Lower lobe of right lung (tissue), 2 donors: ENCODE data around the gene SHISAL1. TPM values are rescaled to one million over a fixed set of nuclear protein-coding genes. Genes with fewer than 3 reads are reported as not detected.

Experiments used
- ATAC-seq, 2 donors: fragments of 200-7000 bp; cut with Tn5 transposase; one replicate each; pipeline ENCODE4 v1.9.1; 2020 to 2022; ENCODE audit warnings: mild to moderate bottlenecking in 2 of 2, moderate library complexity in 2 of 2
- DNase-seq: peaks from one replicate; pipeline ENCODE4 v3.0.0-alpha.2; 2020
- H3K27ac ChIP-seq: fragments of 200-600 bp; one replicate; pipeline ENCODE4 v1.8.0; 2022
- H3K27me3 ChIP-seq: fragments of 200-600 bp; one replicate; pipeline ENCODE4 v1.8.0; 2022; ENCODE audit warnings: low read depth
- H3K36me3 ChIP-seq: fragments of 200-600 bp; one replicate; pipeline ENCODE4 v1.8.0; 2022; ENCODE audit warnings: mild to moderate bottlenecking
- H3K4me1 ChIP-seq: fragments of 200-600 bp; one replicate; pipeline ENCODE4 v1.8.0; 2022
- H3K4me3 ChIP-seq: fragments of 200-600 bp; one replicate; pipeline ENCODE4 v1.8.0; 2022; ENCODE audit warnings: mild to moderate bottlenecking
- H3K9me3 ChIP-seq: fragments of 200-600 bp; one replicate; pipeline ENCODE4 v1.8.0; 2022
- CTCF ChIP-seq: fragments of 200-600 bp; IDR thresholded peaks from one replicate; pipeline ENCODE4 v1.8.0; 2022; ENCODE audit warnings: antibody characterized with exemption, mild to moderate bottlenecking
- intact Hi-C: fragments of 100-400 bp; cut with DNase I; formaldehyde crosslinking; loops from one replicate; pipeline ENCODE4 v1.11.0; 2022
- total RNA-seq: library from RNA; stranded (reverse); fragmentation: NEBNext Ultra II Directional; extraction: Animal tissue kit (Norgen Biotek cat#: 25700); gene quantifications from one replicate; pipeline ENCODE4 v1.2.1, GENCODE V29; 2021
- donor health status: DM: no; HTN: yes; CAD: no; lungs with severe emphysema.

SHISAL1 gene
- total RNA-seq, 1 donor from 2014 or later = 0.32 TPM

- intact Hi-C loops = no loop called here
- TF ChIP-seq CTCF = no peak
- ATAC-seq (no peak), DNase-seq (no peak)
- H3K9me3 ChIP-seq = peaks cover 7% of the 10 kb centered on the region
- H3K4me1 ChIP-seq = no peaks in the 10 kb centered on the region
- no peak overlapping the region for H3K27ac ChIP-seq
- no peaks in the 10 kb centered on the region for H3K36me3 ChIP-seq
- no peak overlapping the region for H3K4me3 ChIP-seq
- no peaks in the 10 kb centered on the region for H3K27me3 ChIP-seq
Measured at GRCh38 chr22:44207173-44207980, 105.4 kb downstream of the SHISAL1 start.

DNA sequence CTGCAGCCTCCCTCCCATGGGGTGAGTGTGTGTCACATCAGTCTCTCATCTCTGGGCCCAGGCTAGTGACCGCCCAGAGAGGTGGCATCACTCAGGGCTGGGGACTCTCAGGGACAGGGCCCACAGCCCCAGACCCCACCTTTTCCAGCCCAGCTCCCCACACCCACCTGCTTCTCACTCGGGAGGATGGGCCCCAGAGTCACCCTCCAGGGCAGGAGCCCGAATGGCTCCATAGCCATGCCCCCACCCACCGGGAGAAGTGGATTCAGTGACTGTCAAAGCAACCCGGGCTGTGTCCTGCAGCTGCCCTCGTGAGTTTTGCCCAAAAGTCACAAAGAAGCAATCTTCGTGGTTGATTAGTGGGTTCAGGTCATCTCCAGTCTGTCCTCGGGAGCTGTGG, 106.1 kb downstream of the SHISAL1 start:
- Histone ChIP-seq H3K4me3 (no peak overlapping the region), H3K4me1 (no peaks in the 10 kb centered on the region), H3K27ac (no peak overlapping the region), H3K9me3 (peaks cover 7% of the 10 kb centered on the region), H3K27me3 (no peaks in the 10 kb centered on the region), H3K36me3 (peaks cover 4% of the 10 kb centered on the region)
- no peak for TF ChIP-seq CTCF
- DNase-seq (no peak), ATAC-seq (no peak)
- intact Hi-C loops = no loop called here

DNA sequence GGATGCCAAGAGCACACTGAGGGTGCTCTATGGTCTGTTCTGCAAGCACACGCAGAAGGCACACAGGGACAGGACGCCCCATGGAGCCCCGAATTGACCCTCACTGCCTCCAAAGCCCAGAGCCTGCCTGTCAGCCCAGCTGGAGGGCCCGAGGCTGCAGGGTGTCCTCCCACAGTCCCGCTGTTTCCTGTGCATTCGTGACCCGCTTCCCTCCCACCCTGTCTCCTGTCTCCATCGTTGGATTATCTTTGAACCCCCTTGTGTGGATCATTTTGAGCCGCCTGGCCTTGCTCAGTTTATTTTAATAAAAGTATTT, 106.5 kb downstream of the SHISAL1 start:
- Histone ChIP-seq H3K27me3 (no peaks in the 10 kb centered on the region), H3K4me3 (no peak overlapping the region), H3K9me3 (peaks cover 7% of the 10 kb centered on the region), H3K27ac (no peak overlapping the region), H3K36me3 (peaks cover 8% of the 10 kb centered on the region), H3K4me1 (no peaks in the 10 kb centered on the region)
- DNase-seq (no peak), ATAC-seq (no peak)
- intact Hi-C loops = no loop called here
- no peak for TF ChIP-seq CTCF

DNA sequence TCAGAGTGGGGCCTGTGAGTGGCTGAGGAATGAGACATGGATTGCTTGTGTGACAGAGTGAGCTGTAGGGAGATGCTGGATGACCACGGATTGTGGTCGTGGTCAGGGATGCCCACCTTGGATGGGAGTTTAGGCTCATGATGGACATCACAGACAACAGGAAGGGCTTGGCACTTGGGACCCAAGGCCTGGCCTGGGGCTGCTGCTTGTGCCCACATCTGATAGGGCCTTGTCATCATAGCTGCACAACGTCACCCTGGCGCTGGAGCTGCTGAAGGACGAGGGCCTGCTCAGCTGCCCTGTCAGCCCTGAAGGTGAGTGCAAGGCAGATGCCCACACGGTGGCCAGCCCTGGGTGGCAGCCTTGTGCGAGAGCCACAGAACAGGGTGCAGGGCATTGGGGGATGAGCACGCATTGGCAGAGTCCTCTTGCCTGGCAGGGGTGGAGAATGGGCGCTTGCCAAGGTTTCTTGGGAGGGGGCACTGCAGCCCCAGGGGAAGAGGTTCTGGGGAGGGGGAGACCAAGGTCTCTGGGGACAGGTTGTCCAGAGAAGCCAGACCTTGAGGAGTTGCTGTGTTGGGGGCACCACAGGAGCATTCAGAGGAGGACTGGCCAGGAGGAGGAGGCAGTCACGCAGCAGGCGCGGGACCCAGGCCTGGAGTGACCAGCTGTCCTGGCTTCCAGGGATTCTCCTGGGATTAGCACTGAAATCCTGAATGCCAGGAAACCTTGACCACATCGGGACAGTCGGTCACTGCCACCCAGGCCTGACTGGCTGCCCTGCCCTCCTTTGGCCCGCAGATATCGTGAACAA, 107.0 kb downstream of the SHISAL1 start:
- H3K4me1 ChIP-seq = no peaks in the 10 kb centered on the region
- TF ChIP-seq CTCF = no peak
- no peak overlapping the region for H3K27ac ChIP-seq
- H3K9me3 ChIP-seq = peaks cover 7% of the 10 kb centered on the region
- peaks cover 12% of the 10 kb centered on the region for H3K36me3 ChIP-seq
- ATAC-seq (no peak), DNase-seq (no peak)
- no peaks in the 10 kb centered on the region for H3K27me3 ChIP-seq
- intact Hi-C loops = no loop called here
- H3K4me3 ChIP-seq = no peak overlapping the region

- H3K27ac ChIP-seq = no peak overlapping the region
- H3K4me3 ChIP-seq = no peak overlapping the region
- no peaks in the 10 kb centered on the region for H3K4me1 ChIP-seq
- DNase-seq (no peak), ATAC-seq (no peak)
- TF ChIP-seq CTCF = no peak
- peaks cover 5% of the 10 kb centered on the region for H3K9me3 ChIP-seq
- H3K27me3 ChIP-seq = peaks cover 8% of the 10 kb centered on the region
- intact Hi-C loops = no loop called here
- H3K36me3 ChIP-seq = peaks cover 12% of the 10 kb centered on the region
Measured at GRCh38 chr22:44204739-44205515, 107.8 kb downstream of the SHISAL1 start.
